Central memory CD4-positive, alpha-beta T cell (primary cell): ENCODE results near the gene TNFRSF8.

Source experiments
- DNase-seq: peaks from one replicate; pipeline ENCODE4 v3.0.0; 2022

TNFRSF8 gene

DNA sequence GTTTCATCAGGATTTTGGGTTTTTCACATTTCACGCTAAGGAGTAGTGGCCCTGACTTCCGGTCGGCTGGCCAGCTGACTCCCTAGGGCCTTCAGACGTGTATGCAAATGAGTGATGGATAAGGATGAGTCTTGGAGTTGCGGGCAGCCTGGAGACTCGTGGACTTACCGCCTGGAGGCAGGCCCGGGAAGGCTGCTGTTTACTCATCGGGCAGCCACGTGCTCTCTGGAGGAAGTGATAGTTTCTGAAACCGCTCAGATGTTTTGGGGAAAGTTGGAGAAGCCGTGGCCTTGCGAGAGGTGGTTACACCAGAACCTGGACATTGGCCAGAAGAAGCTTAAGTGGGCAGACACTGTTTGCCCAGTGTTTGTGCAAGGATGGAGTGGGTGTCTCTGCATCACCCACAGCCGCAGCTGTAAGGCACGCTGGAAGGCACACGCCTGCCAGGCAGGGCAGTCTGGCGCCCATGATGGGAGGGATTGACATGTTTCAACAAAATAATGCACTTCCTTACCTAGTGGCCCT, 80.6 kb downstream of the TNFRSF8 start:
- DNase-seq = no peak

DNA sequence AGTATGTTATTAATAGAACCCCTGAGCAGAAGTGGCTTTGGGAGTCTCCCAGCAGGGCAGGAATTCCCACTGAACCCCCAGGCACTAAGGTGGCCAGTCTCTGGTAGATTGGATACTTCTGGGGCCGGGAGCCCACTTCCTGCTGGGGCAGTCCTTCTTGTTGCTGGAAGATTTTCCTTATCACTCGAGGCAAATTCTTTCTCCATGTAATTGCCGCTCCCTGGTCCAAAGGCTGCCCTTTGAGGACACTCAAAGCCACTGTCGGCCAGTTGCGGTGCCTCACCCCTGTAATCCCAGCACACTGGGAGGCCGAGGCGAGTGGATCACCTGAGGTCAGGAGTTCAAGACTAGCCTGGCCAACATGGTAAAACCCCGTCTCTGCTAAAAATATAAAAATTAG, 81.1 kb downstream of the TNFRSF8 start:
- DNase-seq = no peak

DNA sequence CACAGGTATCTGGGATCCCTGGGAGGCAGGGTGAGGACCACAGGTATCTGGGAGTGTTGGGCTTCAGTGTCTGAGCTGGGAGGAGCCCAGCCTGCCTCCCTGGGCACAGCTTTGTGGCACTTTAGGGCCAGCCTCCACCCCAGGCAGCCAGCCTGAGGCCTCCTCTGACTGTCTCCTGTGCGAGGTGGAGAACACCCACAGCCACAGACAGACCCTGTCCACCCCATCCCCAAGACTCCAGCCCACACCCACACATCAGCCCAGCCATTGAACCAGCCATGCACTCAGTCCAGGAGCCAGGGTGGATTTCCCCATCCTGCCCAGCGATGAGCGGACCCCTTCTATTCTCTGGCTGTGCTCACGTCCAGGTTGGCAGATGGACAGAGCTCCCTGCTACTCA, 81.9 kb downstream of the TNFRSF8 start:
- no peak for DNase-seq

DNA sequence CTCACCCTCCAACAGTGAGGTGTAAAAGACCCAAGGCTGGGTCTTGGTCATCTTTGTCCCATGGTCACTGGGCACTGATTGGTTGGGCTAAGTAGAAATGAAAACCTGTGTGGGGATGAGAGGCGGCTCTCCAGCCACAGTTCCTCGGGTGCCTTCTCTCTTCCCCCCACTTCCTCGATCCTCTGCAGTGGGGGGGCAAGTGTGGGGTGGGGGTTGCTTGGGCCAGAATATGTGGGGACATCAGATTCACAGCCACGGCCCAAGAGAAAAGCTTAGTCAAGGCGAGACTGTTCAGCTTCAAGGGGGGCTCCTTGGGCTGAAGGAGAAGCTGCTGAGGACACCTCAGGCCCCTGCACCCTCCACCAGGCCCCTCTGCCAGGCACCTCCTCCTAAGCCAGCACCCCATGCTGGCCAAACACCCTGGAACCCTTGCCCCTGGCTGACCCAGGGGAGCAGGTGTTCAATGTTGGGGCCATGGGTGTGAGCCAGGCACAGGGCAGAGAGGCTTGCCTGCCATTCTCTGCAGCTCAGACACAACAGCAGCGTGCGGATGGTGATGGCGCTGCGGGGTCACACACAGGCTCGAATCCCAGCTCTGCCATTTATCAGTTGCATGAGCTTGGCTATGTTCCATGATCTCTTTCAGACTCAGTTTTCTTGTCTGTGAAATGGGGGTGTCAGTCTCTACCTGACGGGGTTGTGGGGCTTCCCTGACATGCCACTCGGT, 82.7 kb downstream of the TNFRSF8 start:
- no peak for DNase-seq

DNA sequence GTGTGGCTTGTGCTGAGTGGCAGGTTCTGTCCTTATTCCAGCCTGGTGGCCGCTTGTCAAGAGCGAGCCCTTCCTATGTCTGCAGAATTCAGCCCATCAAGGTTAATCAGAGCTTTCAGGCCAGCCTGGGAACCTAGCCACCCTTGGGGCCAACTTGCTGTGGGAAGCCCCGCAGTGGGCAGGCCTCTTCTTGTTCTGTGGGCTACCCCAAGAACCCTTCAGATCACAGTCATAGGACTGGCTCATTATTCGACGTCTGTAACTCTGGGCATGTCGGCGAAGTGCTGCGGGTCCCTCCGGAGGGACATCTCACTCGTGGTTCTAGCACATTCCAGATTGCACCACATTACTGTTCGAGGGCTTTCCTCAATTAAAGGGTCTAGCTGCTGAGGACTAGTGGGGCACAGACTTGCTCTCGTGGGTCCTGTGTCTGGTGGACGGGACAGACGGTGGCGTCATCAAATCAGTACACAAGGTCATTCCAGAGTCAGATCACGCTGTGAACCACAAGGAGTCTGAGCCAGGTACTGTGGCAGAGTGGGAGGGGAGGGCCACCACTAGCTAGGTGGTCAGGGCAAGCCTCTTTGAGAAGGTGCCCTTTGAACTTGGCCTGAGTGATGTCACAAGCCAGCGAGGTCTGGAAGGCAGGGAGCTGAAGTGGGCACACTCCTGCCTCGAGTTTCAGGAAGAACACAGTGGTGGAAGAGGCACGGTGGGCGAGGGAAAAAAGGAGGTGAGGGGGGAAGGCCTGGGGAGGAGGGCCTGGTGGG, 83.4 kb downstream of the TNFRSF8 start:
- DNase-seq = no peak

DNA sequence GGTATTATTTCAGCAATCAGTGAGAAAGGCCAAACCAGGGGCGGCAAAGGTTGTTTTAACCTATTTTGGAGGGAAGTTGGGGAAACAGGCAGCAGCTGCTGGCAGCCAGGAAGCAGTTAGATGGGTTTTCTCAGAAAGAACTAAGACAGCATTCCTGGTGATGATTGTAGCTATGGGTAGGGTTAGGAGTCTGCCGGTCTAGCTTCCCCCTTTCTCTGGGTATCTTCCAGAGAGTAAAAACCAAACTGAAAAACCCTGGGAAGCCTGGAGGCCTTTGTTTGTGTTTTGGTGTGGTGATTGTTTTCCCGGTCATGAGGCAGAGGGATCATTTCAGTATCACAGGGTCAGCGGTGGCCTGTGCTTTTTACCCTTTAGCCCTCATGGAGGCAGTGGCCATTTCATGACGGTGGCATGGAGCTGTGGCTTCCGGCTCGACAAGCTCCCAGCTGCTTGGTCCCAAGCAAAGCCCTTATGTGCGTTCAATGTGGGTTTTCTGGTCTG, 84.1 kb downstream of the TNFRSF8 start:
- no peak for DNase-seq

DNA sequence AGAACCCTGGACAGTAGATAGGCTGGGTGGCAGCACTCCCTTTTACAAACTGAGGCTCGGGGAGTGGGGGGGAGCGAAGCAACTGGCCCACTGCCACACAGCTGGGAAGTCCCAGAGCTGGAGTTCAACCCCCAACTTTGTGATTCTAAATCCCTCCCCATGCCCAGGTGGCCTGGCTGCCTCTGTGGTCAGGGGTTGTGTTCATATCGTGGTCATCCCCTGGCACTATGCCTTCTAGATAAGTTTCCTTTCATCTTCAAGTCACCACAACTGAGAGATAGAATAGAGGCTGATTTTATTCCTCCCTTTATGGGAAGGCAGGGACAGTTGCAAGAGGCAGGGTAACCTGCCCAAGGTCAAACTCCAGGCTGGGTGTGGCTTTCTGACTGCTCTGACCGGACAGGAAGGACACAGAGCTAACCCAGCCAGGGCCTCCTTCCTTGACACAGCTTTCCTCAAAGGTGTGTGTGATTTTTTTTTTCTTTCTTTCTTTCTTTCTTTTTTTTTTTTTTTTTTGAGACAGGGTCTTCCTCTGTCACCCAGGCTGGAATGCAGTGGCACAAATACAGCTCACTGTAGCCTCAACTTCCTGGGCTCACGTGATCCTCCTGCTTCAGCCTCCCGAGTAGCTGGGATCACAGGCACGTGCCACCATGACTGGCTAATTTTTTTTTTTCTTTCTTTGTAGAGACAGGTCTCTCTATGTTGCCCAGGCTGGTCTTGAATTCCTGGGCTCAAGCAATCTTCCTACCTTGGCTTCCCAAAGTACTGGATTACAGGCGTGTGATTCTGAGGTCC, 85.3 kb downstream of the TNFRSF8 start:
- no peak for DNase-seq

DNA sequence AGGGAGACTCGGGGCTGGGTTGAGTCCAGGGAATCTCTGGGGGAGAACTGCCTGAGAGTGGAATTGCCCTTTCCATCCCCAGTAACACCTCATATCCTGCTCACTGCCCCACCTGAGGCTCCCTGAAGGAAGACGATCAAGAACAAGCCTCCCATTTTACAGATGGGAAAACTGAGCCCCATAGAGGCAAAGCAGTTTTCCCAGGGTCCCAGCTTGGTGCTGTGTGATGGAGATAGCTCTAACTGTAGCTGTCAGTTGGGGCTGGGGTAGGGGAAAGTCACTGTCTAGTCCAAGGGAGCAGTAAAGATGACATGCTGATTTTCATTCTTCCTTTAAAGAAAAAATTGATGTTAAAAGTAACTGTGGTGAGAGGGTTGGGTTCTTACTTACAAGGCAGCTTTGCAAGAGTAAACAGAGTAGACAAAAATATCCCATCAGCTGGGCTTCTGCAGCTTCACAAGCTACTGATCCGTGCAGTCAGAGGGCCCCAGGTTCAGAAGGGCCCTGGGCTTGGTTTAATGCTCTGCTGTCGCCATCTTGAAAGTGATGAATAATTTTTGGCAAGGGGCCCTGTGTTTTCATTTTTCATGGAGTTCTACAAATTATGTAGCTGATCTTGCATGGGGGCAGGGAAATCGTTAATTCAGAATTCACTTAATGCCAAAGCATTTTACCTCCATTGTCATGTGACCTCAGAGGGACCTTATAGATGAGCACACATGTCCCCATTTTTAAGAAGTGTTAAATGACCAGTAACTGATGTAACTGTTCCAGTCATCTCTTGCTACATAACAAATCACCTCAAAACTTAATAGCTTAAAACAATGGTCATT, 86.1 kb downstream of the TNFRSF8 start:
- no peak for DNase-seq

DNA sequence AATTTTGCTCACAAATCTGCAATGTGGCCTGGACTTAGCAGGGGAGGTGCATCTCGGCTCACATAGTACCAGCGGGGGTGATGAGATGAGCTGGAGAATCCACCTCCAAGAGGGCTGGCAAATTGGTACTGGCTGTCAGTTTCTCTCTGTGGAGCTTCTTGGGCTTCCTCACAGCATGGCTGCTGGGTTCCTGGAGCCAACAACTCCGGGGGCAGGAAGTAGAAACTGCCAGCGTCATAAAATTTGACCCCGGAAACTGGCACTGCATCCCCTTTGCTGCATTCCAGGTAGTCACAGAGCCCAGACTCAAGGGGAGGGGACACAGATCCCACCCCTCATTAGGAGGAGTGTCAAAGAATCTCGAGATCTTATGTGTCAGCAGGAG, 86.7 kb downstream of the TNFRSF8 start:
- no peak for DNase-seq

DNA sequence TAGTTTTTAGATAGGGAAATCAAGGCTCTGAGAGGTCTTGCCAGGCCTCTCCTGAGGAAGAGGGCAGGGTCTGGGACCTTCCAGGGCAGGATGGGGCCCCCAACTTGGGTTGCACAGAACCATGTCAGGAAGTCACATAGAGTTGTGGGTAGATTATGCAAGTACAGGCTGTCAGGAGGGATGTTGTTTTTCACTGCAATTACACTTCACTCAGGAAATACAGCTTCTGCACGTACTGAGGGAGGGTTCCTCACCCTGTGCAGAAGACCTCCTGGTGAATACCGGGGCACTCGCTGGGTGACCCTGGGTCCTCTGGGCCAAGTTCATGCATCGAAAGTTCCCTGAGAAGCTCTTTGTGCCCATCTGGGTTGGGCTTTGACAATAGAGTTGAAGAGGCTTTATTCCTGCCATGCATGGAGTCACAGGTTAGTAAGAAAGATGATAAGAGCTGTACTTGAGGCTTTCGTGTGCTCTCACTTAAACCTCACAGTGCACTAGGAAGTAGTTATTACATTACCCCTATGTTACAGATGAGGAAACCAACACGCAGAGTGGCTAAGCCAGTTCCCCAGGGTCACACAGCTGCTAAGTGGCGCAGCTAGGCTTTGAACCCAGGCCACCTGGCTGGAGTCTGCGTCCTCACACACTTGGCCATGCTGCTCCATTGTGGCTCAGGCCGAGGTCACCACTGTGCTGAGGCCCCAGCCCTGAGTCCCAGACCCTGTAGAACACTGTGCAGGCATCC, 87.5 kb downstream of the TNFRSF8 start:
- peak; percentile 42 for DNase-seq

DNA sequence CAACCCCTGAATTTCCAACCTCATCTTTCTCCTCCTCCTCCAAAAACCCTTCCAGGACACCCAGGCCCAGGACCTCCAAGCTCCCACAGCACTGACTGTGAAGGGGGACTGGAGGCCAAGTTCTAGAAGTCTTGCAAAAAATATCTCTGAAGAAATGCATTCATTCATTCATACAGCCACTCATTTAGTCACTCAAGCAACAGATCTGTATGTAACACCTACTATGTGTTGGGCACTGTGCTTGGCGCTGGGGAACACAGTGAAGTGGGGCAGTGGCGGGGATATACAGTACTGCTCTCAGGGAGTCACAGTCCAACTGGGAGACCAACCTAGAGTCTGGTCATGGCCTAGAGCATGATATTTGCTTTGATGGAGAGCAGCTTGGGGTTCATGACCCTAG, 88.4 kb downstream of the TNFRSF8 start:
- no peak for DNase-seq

DNA sequence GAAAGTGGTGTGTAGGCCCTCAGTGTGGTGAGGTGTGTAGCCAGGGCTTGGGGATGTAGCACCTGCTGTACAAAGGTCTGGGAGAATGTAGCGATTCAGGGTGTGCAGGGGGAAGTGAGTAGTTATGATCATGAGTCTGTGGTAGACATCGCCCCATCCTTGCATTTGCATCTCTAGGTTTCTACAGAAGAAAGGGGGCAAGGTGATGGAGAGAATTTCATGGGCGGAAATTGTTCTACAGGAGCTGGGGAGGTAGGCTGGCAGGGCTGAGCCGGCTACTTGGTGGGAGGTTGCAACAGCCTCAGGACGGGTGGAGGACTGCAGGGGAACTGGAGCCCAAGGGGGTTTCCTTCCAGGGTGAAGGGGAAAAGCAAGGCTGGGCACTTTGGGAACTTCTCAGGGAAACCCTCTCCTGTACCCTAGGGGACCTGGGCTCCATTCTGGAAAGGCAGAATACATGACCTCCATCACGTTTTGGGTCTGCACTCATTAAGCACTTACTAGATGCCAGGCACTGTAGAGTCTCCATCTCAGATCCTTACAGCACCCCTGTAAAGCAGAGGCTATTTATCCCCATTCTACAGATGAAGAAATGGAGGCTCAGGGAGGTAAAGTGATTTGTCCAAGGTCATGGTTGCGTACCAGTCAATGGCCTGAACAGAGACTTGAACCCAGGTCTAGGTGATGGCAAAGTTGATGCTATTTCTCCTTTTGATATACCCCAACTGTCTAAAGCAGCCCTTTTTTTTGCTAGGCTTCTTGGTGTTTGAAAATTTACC, 89.2 kb downstream of the TNFRSF8 start:
- DNase-seq = no peak

DNA sequence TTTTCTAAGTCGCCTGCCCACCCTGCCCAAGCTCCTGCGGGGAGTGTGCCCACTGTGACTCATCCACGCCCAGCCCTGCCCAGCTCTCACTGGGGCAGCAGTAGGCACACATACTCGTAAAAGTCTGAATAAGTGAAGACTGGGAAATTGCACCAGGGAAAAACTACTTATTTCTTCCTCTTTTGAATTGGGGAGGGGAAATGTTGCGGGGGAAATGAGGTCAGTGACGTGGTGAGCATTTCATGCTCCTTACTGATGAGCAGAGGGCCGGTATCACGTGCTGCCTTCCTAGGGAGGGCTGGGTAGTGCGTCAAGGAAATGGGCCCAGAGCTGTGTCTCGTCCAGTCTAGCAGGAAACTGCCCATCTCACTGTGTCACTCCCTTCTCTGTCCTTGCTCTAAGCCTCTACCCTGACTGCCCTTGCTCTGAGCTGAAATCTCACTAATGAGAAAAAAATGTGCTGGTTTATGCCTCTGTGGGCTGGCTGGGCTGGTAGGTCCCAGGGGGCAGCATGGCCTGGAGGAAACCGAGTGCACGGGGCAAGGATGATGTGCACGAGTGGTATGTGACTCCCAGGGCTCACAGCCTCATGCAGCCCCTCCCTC, 90.2 kb downstream of the TNFRSF8 start:
- DNase-seq = peak; percentile 38

DNA sequence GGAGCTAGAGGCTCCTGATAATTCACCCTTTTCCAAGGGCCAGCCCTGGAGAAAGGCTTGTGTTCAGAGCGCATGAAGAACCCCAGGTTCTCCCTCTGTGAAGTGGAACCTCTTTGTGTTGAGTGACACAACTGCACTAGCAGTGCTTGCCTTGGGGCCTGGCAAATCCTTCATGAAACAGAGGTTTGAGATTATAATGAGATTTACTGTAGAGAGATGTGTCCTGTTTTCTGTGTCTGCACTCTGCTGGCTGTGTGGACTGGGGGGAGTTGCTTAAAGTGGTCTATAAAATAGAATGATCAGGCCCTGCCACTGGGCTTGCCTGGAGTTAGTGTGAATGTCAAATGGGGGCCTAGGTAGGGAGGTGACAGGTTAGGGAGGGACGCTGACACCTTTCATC, 92.2 kb downstream of the TNFRSF8 start:
- DNase-seq = no peak

DNA sequence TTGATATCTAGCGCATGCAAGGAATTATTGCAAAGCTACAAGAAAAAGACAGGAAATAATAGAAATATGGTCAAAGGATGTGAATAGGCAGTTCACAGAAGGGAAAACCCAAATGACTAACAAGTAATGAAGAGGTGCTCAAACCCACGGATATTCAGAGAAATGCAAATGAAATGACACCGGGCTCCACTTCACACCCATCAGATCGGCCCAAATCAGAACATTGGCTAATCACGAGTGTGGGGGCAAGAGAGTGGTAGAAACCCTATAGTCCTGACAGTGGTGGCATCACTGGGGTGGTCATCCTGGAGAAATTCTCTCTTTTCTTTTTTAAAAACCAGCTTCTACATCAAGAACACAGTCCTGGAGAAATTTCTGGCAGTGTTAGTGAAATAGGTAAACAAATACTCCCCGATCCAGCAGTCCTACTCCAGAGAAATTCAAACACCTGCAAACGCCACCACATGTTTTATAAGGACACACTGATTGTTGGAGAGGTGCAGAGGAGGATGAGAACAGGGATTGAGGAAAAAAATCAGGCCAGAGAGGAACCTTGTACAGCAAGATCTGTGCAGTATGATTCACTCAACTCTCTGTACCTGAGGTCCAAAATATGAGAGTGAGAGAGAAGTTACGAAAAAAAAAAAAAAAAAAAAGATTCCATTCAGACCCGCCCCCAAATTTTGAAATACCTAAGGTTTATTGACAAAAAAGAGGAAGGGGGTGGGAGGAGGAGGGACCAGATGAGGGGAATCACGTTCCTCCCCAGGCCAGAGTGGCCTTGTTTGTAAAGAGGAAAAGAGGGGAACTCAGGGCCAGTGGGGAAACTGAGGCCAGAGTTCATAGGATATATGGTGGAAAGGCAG, 94.5 kb downstream of the TNFRSF8 start:
- DNase-seq = peak; percentile 35

DNA sequence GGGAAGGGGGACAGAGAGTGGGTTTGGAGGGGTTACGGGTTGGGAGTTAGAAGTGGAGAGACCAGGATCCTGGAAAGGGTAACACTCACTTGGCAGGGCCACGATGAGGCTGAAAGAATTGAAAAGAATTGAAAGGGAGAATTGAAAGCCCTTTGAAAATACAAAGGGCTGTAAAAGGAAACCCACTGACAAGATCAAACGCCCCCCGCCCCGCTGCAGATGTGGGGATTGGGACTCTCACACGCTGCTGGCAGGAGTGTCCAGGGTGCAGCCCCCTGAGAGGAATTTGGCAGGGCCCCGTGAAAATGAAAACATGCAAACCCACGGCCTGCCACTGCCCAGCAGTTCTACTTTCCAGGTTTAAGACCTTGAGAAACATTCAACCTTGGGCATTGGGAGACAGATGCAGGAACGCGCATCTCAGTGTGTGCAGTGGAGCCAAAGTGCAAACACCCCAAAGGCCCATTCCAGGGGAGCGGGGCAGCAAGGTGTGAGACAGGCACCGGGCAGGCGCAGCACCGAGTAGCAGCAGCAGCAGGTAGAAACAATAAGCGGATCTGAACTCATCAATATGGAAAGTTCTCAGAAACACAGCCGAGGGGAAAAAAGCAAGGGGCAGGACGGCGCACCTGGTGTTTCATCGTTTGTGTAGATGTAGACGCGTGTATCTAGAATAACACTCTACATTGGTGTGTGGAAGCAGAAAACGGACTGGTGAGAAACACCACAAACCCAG, 95.4 kb downstream of the TNFRSF8 start:
- DNase-seq = no peak

DNA sequence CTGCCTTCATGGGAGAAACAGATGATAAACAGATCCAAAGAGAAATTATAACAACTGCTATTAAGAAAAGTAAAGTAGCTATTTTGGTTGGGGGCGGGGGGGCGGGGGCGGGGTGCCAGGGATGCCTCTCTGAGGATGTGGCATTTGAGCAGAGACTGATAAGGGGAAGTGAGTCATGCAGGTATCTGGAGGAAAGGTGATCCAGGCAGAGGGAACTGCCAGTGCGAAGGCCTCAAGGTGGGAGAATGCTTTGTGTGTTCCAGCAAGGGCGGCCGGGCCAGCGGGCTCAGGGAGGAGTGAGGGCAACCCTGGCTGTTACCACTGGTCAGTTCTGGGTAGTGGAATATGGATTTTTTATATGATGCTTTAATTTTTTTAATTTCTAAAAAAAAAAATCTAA, 96.7 kb downstream of the TNFRSF8 start:
- DNase-seq = peak; percentile 59

DNA sequence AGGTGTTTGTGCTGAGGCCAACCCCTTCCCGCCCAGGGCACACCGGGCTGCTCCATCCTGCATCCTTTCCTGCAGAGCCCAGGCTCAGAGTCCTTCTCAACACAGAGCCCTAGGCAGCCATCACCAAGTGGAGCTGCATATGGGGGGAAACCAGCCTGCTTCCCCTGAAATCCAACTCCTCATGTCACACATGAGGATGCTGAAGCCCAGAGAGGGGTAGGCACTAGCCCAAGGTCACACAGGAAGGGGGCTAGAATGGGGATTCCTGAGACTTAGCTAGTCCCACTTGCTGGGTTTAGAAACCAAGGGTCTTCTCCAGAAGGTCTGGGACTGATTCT, 98.2 kb downstream of the TNFRSF8 start:
- DNase-seq = no peak
